H9 (cell line): ENCODE data around the gene LRRC52. TPM values are rescaled to one million over a fixed set of nuclear protein-coding genes. Genes with fewer than 3 reads are reported as not detected.

Source experiments
- DNase-seq: peaks from one replicate; pipeline ENCODE4 v3.0.0-alpha.2; 2017
- H2AFZ ChIP-seq: one replicate; pipeline ENCODE4 v1.6.1; 2013; ENCODE audit warnings: mild to moderate bottlenecking, low read length, control low read depth, moderate library complexity
- H2AK5ac ChIP-seq: 2 replicates; pipeline ENCODE4 v1.6.1; 2013; ENCODE audit warnings: low read length, control low read depth, mixed read lengths; ENCODE audit not compliant: insufficient read length
- H2BK120ac ChIP-seq: one replicate; pipeline ENCODE4 v1.6.1; 2013; ENCODE audit warnings: low read depth, mild to moderate bottlenecking, low read length, control low read depth, inconsistent platforms; ENCODE audit not compliant: poor library complexity, severe bottlenecking
- H2BK12ac ChIP-seq: 2 replicates; pipeline ENCODE4 v1.6.1; 2013; ENCODE audit warnings: low read length, control low read depth, mixed read lengths, low read depth; ENCODE audit not compliant: insufficient read length
- H2BK15ac ChIP-seq: 2 replicates; pipeline ENCODE4 v1.6.1; 2013; ENCODE audit warnings: low read depth, low read length, control low read depth
- H2BK20ac ChIP-seq: one replicate; pipeline ENCODE4 v1.6.1; 2013; ENCODE audit warnings: low read depth, mild to moderate bottlenecking, low read length, control low read depth, inconsistent platforms; ENCODE audit not compliant: poor library complexity, severe bottlenecking
- H2BK5ac ChIP-seq: 2 replicates; pipeline ENCODE4 v1.6.1; 2013; ENCODE audit warnings: low read length, control low read depth, mixed read lengths; ENCODE audit not compliant: insufficient read length
- H3K14ac ChIP-seq: 2 replicates; pipeline ENCODE4 v1.6.1; 2013; ENCODE audit warnings: low read length, control low read depth; ENCODE audit not compliant: insufficient read depth
- H3K18ac ChIP-seq: 2 replicates; pipeline ENCODE4 v1.6.1; 2013; ENCODE audit warnings: low read depth, mild to moderate bottlenecking, mixed read lengths, low read length, control low read depth; ENCODE audit not compliant: insufficient read length
- H3K23ac ChIP-seq: 2 replicates; pipeline ENCODE4 v1.6.1; 2013; ENCODE audit warnings: low read length, control low read depth, mixed read lengths, low read depth; ENCODE audit not compliant: insufficient read length
- H3K23me2 ChIP-seq: 2 replicates; pipeline ENCODE4 v1.6.1; 2013; ENCODE audit warnings: low read depth, mild to moderate bottlenecking, mixed read lengths, low read length, control low read depth; ENCODE audit not compliant: insufficient read length, poor library complexity, severe bottlenecking
- H3K27ac ChIP-seq: 2 replicates; pipeline ENCODE4 v1.5.1; 2013; ENCODE audit warnings: low read length, control low read depth, mixed read lengths, low read depth; ENCODE audit not compliant: insufficient read length
- H3K27me3 ChIP-seq: 2 replicates; pipeline ENCODE4 v1.6.1; 2013; ENCODE audit warnings: low read length, control low read depth, inconsistent platforms; ENCODE audit not compliant: insufficient read depth
- H3K4ac ChIP-seq: 2 replicates; pipeline ENCODE4 v1.6.1; 2013; ENCODE audit warnings: low read depth, mild to moderate bottlenecking, control low read depth, inconsistent platforms, low read length, moderate library complexity
- H3K4me1 ChIP-seq: 2 replicates; pipeline ENCODE4 v1.6.1; 2013; ENCODE audit warnings: low read length, control low read depth, inconsistent platforms; ENCODE audit not compliant: insufficient read depth
- H3K4me2 ChIP-seq: 2 replicates; pipeline ENCODE4 v1.6.1; 2013; ENCODE audit warnings: low read length, control low read depth, mixed read lengths; ENCODE audit not compliant: insufficient read length, insufficient read depth
- H3K56ac ChIP-seq: 2 replicates; pipeline ENCODE4 v1.6.1; 2013; ENCODE audit warnings: low read depth, mild to moderate bottlenecking, mixed read lengths, low read length, control low read depth; ENCODE audit not compliant: insufficient read length
- H3K79me1 ChIP-seq: 2 replicates; pipeline ENCODE4 v1.6.1; 2013; ENCODE audit warnings: low read depth, mild to moderate bottlenecking, moderate library complexity, low read length, control low read depth, inconsistent platforms; ENCODE audit not compliant: insufficient read depth, poor library complexity, severe bottlenecking
- H3K79me2 ChIP-seq: 2 replicates; pipeline ENCODE4 v1.6.1; 2013; ENCODE audit warnings: low read length, control low read depth, inconsistent platforms; ENCODE audit not compliant: insufficient read depth
- H3K9ac ChIP-seq: 2 replicates; pipeline ENCODE4 v1.6.1; 2013; ENCODE audit warnings: low read length, control low read depth, mixed read lengths; ENCODE audit not compliant: insufficient read length; ENCODE audit errors: extremely low read depth
- H3K9me3 ChIP-seq: one replicate; pipeline ENCODE4 v1.6.1; 2013; ENCODE audit warnings: low read depth, low read length, inconsistent platforms; ENCODE audit not compliant: control insufficient read depth
- H3T11ph ChIP-seq: one replicate; pipeline ENCODE4 v1.6.1; 2013; ENCODE audit warnings: mild to moderate bottlenecking, low read length, control low read depth, inconsistent platforms
- H4K20me1 ChIP-seq: one replicate; pipeline ENCODE4 v1.6.1; 2013; ENCODE audit not compliant: control insufficient read depth, insufficient read length, insufficient read depth
- H4K5ac ChIP-seq: 2 replicates; pipeline ENCODE4 v1.6.1; 2013; ENCODE audit warnings: low read depth, mild to moderate bottlenecking, mixed read lengths, low read length, control low read depth; ENCODE audit not compliant: insufficient read length
- H4K8ac ChIP-seq: replicated peaks from 2 replicates; pipeline ENCODE4 v1.6.1; 2013; ENCODE audit warnings: low read length, control low read depth, mixed read lengths, low read depth; ENCODE audit not compliant: insufficient read length
- H4K91ac ChIP-seq: 2 replicates; pipeline ENCODE4 v1.6.1; 2013; ENCODE audit warnings: low read depth, mild to moderate bottlenecking, moderate library complexity, mixed read lengths, low read length, control low read depth; ENCODE audit not compliant: insufficient read length
- H3K27ac Mint-ChIP-seq, 3 experiments: 2 replicates in 2 of 3; 3 replicates in 1 of 3; pipeline ENCODE4 v1.8.0; 2020 to 2021; ENCODE audit warnings: mixed read lengths in 3 of 3, mild to moderate bottlenecking in 1 of 3, moderate library complexity in 1 of 3
- H3K27me3 Mint-ChIP-seq: 2 replicates; pipeline ENCODE4 v1.8.0; 2021; ENCODE audit warnings: low read depth, mild to moderate bottlenecking, moderate library complexity, mixed read lengths
- H3K36me3 Mint-ChIP-seq, 3 experiments: 2 replicates in 2 of 3; 3 replicates in 1 of 3; pipeline ENCODE4 v1.8.0; 2020 to 2021; ENCODE audit warnings: low read depth in 3 of 3, mixed read lengths in 3 of 3; ENCODE audit not compliant: insufficient read depth in 1 of 3
- H3K4me1 Mint-ChIP-seq, 2 experiments: 2 replicates each; pipeline ENCODE4 v1.8.0; 2020; ENCODE audit warnings: mixed read lengths in 2 of 2
- H3K4me3 Mint-ChIP-seq, 2 experiments: 2 replicates in 1 of 2; 3 replicates in 1 of 2; pipeline ENCODE4 v1.8.0; 2020 to 2021; ENCODE audit warnings: mild to moderate bottlenecking in 2 of 2, mixed read lengths in 2 of 2, moderate library complexity in 1 of 2
- H3K9me3 Mint-ChIP-seq, 2 experiments: 2 replicates in 1 of 2; 3 replicates in 1 of 2; pipeline ENCODE4 v1.8.0; 2020; ENCODE audit warnings: mild to moderate bottlenecking in 2 of 2, mixed read lengths in 2 of 2, moderate library complexity in 1 of 2
- WGBS: extraction: QIAGEN DNeasy Blood & Tissue Kit; methylation state at CpG from one replicate; pipeline ENCODE4 v1.1.7; 2013; ENCODE audit warnings: missing lambda C conversion rate, low lambda C conversion rate, mixed read lengths; ENCODE audit not compliant: insufficient read length; ENCODE audit errors: extremely low coverage; 5-methylcytosine and 5-hydroxymethylcytosine counted together
- total RNA-seq: library from RNA; stranded (reverse); gene quantifications from 2 replicates; pipeline ENCODE4 v1.2.1, GENCODE V29; 2021
- TF ChIP-seq, protein P1 (sequence below): fragments of 200-600 bp; sonication (generic); conservative IDR thresholded peaks from 3 replicates; pipeline ENCODE4 v1.8.0; 2021; ENCODE audit warnings: antibody characterized with exemption, mild to moderate bottlenecking

Gene LRRC52
- total RNA-seq, 1 experiment from 2014 or later = not detected

GRCh38 chr1:165598676-165599059 lies 54.9 kb downstream of the LRRC52 start:
- Histone ChIP-seq H2BK20ac (no peak overlapping the region), H2BK15ac (no peak overlapping the region), H3K27me3 (no peaks in the 10 kb centered on the region), H4K20me1 (no peaks in the 10 kb centered on the region), H3K27ac (peak overlapping the region; percentile 9), H3K9ac (peak overlapping the region; percentile 51), H3K79me2 (no peaks in the 10 kb centered on the region), H2AK5ac (no peak overlapping the region), H3K4me2 (peak overlapping the region; percentile 85), H2BK5ac (no peak overlapping the region), H3K18ac (no peak overlapping the region), H3T11ph (no peak overlapping the region), H3K56ac (no peak overlapping the region), H3K23ac (no peak overlapping the region), H3K14ac (no peak overlapping the region), H3K9me3 (no peaks in the 10 kb centered on the region), H2BK12ac (no peak overlapping the region), H4K5ac (no peak overlapping the region), H3K23me2 (peaks cover 4% of the 10 kb centered on the region), H4K91ac (no peak overlapping the region), H2AFZ (no peak overlapping the region), H4K8ac (no peak overlapping the region), H3K79me1 (no peaks in the 10 kb centered on the region), H3K4ac (no peak overlapping the region), H3K4me1 (no peaks in the 10 kb centered on the region), H2BK120ac (no peak overlapping the region)
- TF ChIP-seq, protein P1, sequence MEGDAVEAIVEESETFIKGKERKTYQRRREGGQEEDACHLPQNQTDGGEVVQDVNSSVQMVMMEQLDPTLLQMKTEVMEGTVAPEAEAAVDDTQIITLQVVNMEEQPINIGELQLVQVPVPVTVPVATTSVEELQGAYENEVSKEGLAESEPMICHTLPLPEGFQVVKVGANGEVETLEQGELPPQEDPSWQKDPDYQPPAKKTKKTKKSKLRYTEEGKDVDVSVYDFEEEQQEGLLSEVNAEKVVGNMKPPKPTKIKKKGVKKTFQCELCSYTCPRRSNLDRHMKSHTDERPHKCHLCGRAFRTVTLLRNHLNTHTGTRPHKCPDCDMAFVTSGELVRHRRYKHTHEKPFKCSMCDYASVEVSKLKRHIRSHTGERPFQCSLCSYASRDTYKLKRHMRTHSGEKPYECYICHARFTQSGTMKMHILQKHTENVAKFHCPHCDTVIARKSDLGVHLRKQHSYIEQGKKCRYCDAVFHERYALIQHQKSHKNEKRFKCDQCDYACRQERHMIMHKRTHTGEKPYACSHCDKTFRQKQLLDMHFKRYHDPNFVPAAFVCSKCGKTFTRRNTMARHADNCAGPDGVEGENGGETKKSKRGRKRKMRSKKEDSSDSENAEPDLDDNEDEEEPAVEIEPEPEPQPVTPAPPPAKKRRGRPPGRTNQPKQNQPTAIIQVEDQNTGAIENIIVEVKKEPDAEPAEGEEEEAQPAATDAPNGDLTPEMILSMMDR = no peak
- no CpG with 5 or more reads among the region's 3 CpGs for WGBS
- Mint-ChIP-seq H3K9me3 (no peaks in the 10 kb centered on the region), H3K27me3 (peaks cover 2% of the 10 kb centered on the region), H3K27ac (peak overlapping the region; percentile 1 to 96 (median 95); a peak in 6 of 7 replicates), H3K4me1 (peaks cover 24 to 28% of the 10 kb centered on the region in 2 experiments), H3K36me3 (no peaks in the 10 kb centered on the region), H3K4me3 (peak overlapping the region; percentile 85 to 97)
- peak; percentile 31 for DNase-seq
